SHP77 (cell line): ENCODE measurements around the gene ENPEP.
"Not testable (repeated sequence)": the region's sequence is repeated elsewhere in the genome, so short reads cannot be mapped to it uniquely, and the experiment has no call there.

Experiments
- DNase-seq, 2 experiments: peaks; one replicate each; lab custom pipeline; 2025; lab: John Stamatoyannopoulos, UW

Gene ENPEP

DNA sequence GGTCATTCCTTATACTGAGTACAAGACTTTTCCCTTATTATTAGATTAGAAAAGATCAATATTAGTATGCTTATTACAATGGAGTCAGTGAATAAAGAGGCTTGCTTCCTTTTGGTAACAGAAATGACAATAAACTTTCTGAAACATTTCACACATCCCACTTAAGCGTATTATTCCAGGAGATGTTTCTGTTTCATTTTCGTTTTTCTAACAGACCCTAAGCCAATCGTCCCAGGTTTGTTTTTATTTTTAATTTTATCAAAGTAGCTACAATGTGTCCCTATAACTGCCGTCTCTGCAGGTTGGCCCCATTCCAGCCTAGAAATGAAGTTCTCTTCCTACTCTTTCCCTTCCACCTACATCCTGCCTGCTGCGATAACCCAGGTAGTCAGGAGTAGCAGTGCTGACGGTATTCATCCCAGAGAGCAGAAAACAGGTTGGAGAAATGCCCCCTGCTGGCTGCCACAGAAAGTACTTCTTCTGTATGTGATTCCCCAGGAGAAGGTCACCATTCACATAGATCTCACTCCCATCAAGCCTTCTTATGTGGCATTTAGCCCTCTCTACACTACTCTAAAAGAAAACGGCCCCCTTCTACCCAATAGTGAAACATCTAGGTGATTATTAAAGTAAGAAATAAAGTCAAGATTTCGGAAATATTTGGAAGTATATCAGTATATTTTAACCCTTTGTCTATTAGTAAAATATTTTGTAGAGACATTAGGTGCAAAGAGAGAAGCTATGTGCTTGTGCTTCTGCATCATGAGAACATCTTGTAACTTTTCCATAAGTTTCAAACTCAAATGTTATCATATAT, 40.4 kb downstream of the ENPEP start:
- peak; percentile 48 to 61 for DNase-seq

DNA sequence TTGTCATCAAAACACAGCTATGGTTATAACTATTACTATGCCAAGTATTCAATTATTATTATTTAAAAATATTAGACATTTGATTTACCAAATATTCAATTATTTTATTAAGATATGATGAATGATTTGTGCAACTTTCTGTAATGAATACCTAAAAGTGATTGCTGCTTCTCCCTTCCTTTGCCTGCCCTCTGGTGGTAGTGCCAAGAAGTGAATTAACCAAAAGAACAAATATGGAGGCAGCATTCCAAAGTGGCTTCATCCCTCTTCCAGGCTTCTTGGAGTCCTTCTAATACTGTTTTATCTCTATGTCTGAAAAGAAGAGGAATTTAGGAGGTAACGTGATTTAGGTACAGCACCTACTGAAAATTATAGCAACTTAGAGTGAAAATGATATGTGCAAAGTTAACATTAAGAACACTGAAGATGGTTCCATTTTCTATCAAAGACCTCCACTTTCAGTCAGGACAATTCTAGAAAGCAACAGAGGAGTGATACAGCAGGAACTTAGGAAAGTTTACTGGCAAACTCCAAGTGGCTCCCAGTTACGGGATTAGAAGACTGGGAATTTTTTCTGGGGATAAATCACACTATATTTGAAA, 43.0 kb downstream of the ENPEP start:
- DNase-seq = no peak

DNA sequence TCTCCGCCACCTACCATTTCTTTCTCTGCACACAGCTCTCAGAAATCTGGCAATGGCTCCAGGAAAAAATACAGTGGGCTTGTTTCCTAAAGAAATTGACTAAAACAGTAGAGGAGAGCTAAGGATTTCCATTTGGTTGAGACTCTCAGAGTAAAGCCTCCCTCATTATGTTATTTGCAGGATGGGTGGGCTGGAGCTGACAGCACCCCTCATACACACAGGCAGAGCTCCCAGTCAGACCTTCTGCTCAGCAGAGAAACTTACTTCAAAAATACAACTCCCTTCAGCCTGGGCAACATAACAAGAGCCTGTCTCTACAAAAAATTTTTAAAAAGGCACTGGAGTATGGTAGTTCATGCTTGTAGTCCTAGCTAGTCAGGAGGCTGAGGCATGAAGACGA, 44.9 kb downstream of the ENPEP start:
- DNase-seq = no peak

DNA sequence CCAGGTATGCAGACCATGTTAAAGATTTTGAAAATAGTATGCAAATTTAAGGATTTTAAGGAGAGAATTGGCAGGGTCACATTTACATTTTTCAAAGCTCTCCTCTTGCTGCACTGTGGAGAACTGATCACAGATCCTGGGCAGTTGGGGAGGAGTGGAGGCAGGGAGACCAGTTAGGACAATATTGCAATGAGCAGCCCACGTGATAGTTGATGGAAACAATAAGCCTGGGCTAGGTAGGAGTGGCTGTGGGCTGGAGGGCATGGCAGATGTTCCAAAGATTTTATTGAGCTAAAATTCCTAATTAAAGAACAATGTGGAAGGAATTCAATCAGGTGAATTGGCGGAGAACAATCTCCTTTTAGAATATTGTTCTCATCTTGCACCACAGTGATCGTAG, 50.6 kb downstream of the ENPEP start:
- no peak for DNase-seq

DNA sequence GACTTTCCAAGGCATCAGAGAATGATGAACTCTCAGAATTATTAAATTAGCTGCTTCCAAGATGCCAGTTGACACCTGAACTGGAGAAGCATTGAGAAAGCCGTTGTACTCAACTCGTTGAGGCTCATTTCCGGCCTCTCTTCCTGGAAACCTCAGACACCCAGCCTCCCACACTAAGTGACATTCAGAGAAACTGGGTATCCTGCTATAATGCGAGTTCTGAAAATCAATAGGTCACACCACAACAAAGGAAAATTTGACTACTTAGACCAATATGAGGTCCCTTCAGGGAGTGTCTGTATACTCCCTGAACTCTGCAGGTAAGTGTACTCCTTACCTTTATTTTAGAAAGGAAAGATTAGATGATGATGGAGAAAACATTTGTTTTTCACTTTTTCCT, 51.2 kb downstream of the ENPEP start:
- DNase-seq = no peak

DNA sequence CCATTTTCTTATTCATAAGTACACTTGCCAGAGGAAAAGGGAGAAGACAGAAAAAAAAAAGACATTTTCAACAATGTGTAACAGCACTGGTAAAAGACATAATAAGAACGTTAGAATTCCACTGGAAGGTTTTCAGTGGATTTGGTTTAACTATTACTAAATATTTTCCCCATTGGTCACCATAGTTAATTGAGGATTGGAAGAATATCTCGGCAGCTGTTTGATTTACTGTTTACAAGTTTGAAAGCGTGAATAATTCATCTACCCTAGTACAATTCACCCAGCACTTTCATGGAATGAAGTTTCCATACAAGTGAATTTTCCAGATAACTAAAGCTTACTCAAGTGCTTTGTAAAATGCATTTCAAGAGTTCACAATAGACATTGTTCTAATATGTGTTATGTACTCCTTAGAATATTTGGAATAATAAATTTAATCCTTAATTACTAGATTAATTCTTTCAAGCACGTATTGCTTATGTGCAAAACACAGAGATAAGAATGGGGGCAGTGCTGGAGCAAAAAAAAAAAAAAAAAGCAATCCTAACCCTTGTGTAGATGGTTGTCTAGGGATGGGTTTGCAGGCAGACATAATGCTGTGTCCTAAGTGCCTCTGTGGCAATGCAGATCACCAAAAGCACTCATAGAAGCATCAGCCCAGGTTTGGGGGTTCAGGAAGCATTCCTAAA, 57.1 kb downstream of the ENPEP start:
- DNase-seq = no peak

DNA sequence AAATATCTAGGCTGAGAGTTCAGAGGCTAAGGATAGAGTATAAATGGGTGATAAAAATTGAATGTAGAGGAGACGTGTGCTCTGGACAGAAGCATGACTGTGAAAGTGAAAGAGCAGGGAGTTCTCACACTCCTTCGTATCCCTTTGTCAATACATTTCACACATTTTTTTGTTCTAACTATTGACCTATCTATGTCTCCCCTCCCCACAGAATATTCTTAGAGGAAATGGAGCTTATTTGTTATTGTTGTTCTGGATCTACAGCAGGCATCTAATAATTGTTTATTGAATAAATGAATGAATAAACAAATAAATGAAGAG, 57.6 kb downstream of the ENPEP start:
- DNase-seq = no peak

DNA sequence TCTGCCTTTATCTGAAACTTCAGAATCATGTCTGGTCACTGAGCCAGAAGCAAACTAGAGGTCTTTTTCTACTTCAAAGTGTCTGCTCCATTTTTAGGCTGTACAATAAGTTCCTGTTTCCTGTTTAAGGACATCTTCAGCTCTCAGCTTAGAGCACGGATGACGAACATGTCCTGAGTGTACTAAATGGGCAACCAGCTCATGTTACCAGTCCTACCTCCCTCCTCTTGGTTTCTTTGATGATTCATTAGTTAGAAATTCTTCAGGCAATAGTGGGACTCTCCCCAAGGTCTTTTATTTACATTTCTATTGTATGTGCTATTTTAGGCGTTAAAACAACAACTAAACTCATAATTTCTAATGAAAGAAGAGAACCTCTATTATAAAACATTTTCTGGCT, 58.0 kb downstream of the ENPEP start:
- peak in 1 of 2 experiments; percentile 22 for DNase-seq

DNA sequence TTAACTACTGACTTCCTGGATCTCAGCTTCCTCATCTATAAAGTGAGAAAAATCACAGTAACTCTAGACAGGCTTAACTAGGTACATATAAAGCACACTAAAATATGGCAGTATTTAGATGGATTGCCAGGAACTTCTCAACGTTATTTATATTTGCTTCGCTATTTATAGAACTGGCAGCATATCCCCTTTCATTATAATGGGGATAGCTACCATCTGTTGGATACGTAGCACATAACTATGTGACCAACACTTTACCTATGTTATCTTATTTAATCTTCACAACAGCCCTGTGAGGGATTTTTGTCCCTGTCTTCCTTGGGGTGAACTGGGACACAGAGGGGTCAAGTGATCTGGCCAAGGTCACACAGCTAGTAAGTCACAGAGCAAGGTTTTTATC, 64.6 kb downstream of the ENPEP start:
- DNase-seq = no peak

DNA sequence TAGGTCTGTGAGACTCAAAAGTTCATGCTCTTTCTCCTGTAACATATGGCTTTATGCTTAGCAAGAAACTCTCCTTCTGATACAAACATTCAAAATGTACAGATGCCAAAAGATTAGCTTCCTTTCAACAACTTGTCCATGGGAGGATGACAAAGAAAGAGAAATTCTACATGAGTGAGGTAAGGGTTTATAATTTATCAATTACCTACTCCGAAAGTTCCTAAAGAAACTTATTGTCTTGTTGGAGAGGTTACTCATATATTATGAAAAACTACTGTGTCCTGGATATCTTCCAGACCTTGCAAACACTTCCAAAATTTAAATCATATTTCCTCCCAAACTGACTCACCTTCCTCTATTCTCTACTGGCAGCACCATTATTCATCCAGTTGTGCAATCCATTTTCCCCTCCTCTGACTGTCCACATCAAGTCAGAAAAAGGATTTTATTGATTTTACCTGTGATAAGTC, 65.1 kb downstream of the ENPEP start:
- no peak for DNase-seq

DNA sequence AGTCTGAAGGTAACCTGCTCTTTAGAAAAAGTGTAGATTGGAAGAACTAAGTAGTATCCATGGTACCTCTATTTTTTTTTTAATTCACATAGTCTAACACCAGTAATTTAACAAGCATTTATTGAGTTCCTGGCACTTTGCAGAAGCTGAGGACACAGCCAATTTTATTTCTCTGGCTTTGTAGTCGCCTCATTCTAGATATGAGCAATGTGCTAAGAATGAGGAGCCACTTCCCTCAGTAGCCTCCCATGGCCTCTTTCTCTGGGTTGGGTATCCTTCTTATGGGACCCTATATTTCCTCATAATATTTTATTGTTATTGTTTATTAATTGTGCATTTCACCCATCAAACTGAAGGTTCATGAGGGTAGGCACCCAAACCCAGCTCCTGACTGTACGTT, 67.6 kb downstream of the ENPEP start:
- no peak for DNase-seq

DNA sequence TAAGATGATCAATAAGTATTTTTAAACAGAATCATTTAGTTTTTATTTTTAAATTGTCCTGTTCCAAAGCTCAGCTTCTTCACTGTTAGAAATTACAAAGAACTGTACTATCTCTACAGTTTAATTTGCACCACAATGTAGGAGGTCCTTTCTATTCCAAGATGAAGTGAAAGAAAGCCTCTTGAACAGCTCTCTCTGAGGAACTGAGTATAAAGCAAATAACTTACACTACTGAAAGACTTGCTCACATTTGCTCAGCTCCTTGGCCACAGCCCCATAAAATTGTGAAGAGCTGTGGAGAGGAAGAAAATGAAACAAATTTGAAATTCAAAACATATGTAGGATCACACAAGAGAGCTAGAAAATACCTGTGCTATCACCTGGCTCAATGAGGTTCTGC, 68.6 kb downstream of the ENPEP start:
- no peak for DNase-seq

DNA sequence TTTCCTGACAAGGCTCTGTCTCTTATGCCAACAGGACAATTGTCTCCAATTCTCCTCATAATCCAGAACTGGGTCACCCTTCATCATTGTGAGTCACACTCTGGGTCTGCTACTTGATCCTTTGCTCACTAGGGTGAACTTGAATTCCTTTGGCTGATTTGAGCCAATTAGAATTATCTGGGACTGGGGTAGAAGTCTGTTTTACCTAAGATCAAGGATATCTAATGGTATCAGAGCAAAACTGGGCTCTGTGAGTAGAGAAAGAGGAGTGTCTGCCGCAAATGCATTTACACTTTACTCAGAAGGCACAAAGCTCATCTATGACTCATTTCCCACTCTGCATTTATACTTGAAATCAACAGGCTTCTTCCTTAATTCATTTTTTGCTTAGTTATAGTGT, 74.3 kb downstream of the ENPEP start:
- no peak for DNase-seq

DNA sequence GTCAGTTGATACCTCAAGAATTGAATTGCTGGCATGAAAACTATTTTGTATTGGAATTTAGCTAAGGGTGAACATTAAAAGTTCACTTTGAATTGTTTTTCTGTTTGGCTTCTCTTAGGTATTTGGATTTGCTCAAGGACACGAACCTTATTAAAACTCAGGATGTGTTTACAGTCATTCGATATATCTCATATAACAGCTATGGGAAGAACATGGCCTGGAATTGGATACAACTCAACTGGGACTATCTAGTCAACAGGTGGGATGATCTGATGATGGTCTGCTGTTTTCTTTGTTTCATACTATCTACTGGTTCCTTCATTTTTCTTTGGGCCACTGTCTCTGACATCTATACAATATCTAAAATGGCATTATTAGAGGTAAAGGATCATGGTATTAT, 77.2 kb downstream of the ENPEP start:
- no peak for DNase-seq

DNA sequence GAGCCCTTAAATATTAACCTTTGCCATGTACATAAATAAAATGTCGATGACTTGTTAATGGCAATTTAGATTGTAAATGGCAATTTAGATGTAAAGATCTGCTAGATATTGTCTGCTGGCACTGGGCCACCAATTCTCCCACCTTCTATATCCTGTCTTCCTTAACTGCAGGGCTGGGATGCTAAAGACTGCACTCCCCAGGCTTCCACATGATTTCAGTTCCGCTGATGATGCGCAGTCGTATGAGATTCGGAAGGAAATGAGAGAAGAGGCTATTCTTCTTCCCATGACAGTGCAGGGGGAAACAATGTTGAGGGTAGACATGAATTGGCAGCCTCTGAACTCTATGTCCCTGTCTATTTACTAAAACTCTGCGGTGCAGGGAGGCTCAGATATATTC, 91.3 kb downstream of the ENPEP start:
- no peak for DNase-seq

DNA sequence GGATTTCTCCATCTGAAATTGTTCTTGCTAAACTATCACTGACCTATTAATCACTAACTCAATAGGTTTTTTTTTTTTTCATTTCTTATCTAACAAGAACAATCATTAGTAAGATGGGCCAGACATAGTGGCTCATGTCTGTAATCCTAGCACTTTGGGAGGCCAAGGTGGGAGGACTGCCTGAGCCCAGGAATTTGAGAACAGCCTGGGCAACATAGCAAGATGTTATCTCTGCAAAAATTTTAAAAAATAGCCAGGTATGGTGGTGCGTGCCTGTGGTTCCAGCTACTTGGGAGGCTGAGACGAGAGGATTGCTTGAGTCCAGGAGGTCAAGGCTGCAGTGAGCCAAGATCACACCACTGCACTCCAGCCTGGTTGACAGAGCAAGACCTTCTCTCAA, 100.7 kb downstream of the ENPEP start:
- not testable (repeated sequence) for DNase-seq

DNA sequence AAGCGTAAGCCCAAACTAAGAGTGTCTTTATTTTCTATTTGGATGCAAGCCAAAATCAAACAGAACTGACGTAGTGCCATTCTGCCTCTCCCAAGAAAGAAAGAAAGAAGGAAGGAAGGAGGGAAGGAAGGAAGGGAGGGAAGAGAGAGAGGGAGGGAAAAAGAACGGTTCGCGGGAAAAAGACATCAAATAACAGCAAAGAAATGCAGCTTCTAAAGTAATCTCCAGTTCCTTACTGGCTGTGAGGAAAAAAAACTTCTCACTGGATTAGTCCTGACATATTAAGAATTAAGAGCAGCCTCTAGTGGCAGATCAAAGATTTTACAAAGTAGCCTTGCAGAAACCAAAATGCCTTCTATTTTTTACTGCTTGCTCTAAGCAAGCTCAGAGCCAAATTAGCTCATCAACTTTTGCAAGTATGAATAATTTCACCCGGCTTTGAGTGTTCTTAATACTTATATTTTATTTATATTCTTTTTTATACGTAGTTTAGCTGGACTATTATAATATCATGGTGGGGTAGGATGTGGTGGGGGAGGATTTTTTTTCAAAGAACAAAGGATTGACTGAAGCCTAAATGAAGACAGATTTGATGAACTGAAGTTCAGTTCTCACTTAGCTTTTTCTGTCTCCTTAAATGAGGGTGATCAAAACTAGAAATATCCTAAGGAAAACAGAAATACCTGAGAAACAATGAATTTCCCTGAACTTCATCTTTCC, 110.3 kb downstream of the ENPEP start:
- peak in 1 of 2 experiments; percentile 5 for DNase-seq

DNA sequence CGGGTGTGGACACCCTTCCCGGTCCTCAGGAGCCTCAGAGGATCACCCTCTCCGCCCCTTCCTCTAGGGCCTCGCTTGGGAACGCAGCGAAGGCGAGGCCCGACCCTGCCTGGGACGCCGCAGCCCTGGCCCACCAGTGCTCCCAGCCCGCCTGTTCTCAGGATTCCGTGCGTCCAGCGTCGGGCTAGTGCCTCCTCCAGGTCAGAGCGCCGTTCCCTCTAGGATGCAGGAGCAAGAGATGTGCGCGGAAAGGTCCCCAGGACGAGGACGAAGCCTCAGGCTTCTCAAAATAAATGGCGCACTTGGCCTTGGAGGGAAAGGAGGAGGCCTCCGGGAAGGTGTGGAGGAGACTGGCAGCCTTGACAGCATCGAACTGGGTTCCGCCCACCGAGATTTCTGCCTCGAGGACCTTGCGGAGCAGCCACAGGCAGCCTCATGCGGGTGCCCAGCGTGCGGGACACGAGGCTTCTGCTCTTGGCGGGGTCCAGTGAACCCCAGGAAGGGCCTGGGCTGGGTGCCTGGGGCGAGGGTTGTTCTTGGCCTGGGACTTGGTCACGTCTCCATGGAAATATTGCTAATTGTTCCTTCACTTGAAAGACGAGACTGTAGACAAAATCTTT, 111.8 kb downstream of the ENPEP start:
- no peak for DNase-seq

DNA sequence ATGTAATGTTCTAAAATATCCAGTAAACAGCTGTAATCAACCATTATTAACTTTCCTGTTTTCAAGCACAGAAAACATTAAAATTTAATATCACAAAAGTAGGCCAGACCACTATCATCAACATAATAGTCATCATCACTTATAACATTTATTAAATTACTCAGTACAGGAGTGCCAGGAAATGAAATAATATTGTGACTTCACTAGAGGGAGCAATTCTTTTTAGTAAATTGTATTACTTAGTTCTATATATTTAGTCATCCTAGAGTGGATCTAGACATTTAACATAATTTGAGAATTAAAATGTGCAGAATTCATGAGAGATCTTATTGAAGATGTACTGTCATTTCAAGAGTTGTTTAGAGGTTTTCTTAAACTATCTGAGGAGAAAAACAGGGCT, 113.3 kb downstream of the ENPEP start:
- no peak for DNase-seq

DNA sequence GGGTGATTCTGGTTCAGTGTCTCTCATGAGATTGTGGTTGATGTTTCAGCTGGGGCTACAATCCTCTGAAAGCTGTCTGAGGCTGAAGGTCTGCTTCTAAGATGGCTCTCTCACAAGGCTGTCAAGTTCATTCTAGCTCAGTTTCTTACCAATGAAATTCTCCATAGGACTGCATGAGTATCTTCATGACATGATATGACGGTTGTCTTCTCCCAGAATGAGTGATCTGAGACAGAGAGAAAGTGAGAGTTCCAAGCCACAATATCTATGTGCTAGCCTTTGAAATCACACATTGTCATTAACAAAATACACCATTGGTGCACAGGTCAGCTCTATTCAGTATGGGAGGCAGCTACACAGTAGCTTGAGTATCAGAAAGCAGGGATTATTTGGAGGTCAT, 119.6 kb downstream of the ENPEP start:
- no peak for DNase-seq

DNA sequence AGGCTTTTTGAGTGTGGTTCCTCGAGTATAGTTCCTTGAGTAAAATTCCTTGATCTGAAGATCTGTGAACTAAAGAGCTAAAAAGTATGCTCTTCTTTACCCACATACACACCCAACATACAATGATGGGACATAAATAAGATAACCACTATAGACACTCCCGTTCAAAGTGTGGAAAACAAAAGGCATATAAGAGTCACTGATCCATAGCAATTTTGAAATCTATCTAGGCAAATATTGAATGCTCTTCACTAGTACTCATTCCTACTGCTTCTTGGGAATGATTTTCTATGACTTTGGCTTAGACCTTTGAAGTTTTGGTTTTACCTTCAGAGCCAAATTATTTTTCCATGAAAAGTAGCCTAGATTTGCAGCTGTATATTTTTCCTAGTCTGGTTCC, 120.5 kb downstream of the ENPEP start:
- no peak for DNase-seq

DNA sequence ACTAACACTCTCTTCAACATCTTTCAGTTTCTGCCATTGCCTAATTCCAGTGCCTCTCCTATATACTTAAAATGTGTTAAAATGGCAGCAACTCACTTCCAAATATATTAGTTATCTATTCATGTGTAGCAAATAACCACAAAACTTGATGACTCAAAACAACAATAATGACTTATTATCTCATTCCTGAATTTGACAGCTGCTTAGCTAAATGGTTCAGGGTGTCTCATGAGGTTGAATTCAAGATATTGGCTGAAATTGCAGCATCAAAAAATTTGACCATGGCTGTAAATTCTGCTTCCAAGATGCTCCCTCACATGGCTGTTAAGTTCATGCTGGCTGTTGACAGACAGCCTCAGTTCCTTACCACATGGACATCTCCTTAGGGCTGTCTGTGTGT, 121.6 kb downstream of the ENPEP start:
- no peak for DNase-seq
